ENCODE measurements around the gene FBXL15.

Gene FBXL15

DNA sequence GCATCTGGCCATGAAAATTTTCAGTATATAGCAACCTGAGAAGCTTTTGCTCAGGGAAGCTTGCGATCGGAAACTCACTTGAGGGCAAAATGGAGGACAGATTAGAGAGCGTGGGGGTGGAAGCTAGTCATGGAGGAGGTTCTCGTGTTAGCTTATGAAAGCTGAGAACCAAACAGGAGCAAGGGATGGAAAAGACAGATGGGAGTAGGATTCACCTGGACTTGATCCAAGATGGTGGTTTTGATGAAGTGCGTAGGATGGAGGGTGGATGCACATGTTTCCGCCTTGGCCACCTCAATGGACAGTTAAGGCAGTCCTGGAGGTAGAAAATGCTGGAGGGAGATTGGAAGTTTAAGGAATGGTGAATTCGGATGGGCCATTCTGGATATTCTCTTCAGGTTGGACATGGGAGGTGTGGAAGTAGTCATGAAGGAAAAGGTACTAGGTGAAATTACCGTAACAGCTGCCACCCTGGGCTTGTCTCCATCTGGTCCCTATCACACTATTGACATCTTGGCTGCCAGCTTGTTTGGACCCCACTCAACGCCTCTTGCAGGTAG is 37.0 kb downstream of the FBXL15 start:
- DNase-seq = no peak

DNA sequence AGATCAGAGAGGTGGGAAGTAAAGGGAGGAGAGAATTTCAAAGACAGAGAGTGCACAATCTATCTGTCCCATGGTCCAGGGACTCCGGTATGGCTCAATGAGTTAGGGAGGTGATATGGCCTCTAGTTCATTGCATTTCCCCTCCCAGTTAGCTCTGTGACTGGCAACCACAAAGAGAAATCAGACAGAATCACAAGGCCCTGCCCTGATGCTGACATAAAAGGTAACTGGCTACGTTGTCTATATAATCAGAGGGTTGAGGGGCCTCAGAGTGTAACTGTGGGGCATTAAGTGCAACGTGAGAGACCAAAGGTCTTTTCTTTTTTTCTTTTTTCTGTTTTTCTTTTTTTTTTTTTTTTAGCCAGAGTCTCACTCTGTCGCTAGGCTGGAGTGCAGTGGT is 38.0 kb downstream of the FBXL15 start:
- DNase-seq = no peak

DNA sequence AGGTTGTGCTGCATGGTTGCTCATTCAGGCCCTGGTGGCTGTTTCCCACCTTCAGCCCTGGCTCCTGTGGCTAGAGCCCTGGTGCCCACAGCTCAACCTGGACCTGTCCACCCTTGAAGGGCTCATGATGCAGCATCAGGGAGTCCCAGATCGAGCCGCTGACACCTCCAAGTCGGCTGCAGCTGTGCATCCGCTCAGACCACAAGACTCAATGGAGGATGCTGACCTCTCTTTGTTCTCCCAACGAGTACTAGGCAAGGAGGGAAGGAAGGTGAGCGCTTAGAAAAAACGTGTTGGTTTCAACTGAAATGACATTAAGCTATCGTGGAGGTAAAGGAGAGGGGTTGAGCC is 40.2 kb downstream of the FBXL15 start:
- DNase-seq = no peak

DNA sequence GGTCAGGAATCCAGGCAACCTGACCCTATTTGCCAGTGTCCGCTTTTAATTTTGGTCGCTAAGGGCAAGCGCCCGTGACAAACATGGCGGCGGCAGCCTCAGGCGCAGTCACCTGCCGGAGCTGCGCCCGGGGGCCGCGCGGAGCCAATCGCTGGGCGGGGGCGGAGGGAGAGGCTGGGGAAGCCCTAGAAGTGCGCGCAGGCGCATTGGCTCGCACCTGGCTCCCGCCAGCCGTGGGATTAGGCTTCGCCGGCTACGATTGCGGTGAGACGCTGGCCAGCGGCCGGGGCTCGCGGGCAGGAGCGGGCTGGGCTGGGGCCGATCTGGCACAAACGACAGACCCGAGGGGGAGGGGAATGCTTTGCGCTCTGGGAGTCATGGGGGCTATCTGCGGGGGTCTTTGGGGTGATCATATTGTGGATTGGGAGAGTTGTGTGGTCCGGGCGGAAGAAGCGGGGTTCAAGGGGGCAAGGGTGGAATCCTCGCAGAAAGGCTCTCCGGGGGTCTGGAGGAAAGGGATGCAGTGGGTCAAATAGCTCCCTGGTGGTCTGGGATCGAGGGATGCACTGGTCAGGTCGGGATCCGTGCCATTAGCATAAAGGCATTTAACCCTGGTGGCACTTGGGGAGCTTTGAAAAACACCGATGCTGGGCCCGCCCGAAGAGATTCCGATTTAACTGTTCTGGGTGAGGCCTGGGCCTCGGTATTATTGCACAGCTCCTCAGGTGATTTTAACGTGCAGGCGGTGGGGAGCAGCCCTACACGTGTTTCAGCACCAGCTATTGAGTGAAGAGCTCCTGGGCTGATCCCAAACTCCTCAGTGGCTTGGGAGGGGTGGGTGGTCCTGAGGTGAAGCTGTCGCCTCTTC is 40.8 kb downstream of the FBXL15 start:
- peak; percentile 92 for DNase-seq

DNA sequence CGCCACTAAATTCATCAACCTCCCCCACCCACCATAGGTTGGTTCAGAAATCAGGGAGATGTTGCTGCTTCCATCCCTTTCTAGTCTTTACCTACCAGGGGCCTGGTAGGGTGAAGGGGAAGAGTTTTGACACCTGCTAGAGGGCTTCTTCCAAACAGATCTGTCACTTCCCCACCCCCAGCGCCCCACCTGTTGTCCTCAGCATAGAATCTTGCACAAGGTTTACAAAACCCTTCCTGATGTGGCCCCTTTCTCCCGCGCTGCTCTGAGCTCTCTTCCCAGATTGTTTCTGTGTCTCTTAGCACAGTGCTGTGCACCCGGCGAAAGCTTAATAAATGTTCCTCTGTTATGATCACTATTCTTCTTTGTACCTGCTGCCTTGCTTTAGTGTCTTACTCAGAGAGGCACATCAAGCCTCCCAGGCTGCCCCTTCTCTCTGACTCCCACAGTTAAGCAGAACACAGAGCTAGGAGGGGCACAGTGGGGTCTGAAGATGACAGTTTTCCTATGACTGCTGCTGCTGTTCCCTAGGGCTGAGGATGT is 41.9 kb downstream of the FBXL15 start:
- no peak for DNase-seq

DNA sequence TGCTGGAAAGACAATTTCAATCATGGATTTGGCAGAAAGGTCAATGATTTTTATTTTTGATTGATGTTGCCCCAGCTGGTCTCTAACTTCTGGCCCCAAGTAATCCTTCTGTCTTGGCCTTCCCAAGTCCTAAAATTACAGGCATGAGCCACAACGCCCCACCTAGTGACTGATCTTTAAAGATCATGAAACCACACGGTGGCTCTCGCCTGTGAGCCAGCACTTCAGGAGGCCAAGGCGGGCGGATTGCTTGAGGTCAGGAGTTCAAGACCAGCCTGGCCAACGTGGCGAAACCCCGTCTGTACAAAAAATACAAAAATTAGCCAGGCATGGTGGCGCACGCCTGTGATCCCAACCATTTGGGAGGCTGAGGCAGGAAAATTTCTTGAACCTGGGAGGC is 43.3 kb downstream of the FBXL15 start:
- no peak for DNase-seq

DNA sequence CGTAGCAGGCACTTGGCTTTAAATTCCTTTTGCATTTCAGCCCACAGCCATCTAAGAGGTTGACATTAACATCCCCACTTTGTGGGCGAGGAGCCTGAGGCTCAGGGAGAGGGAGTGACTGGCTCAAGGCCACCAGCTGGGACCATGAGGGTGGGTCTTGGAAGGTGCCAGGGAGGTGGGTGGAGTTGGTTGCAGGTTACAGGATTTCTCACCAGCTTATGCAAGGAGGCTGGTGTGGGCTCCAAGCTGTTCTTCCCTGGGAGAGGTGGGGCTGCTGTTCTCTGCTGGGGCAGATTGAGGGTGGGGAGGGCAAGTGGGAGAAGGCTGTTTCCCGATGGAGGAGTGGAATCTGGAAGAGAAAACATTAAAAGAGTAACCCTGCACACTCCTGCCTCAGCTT is 44.8 kb downstream of the FBXL15 start:
- no peak for DNase-seq

DNA sequence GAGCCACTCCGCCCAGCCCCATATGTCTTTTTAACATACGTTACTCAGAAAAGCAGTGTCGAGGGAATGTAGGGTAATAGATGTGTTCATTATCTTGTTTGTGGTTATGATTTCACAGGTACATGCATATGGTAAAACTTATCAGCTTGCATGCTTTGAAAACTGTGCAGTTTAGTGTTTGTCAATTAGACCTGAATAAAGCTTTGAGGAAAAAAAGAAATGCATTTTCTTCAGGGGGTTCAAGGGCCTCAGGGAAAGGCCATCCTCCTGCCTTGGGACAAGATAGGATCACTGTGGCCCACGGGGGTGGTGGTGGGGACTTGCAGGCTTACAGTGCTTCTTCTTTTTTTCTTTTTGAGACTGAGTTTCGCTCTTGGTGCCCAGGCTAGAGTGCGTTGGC is 46.7 kb downstream of the FBXL15 start:
- no peak for DNase-seq

DNA sequence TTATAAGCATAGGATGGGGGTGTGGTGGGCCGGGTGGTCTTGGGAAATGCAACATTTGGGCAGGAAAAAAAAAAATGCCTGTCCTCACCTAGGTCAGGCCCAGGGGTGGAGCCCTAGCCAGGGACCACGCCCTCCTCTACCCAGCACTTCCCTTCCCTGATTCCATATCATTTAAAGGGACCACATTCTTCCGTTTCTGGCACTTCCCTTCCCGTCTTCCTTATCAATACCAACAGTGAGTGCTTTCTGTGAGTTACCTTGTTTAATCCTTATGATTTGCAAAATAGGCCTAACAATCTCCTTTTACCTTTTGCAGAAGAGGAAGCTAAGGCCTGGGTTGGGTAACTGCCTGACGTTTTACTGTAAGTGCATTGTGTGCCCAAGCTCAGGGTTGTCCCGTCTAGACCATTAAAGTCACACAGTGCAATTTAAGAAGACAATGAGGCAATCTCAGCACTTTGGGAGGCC is 47.4 kb downstream of the FBXL15 start:
- no peak for DNase-seq

DNA sequence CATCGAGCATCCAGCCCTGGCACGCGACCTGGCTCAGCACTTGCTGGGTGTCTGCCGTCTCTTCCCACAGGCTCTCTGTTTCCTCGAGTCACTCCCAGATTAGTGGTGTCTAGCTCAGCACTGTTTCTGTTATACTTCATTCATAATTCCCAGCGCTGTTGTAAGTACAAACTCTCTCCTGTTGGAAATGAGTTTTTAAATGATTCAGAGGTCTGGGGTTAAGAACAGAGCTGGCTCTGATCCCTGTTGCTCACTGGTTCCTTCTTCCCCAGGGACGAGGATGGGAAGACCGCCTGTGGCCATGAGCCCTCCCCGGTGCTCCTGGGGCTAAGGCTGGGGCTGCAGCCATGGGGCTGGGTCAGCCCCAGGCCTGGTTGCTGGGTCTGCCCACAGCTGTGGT is 48.0 kb downstream of the FBXL15 start:
- no peak for DNase-seq

DNA sequence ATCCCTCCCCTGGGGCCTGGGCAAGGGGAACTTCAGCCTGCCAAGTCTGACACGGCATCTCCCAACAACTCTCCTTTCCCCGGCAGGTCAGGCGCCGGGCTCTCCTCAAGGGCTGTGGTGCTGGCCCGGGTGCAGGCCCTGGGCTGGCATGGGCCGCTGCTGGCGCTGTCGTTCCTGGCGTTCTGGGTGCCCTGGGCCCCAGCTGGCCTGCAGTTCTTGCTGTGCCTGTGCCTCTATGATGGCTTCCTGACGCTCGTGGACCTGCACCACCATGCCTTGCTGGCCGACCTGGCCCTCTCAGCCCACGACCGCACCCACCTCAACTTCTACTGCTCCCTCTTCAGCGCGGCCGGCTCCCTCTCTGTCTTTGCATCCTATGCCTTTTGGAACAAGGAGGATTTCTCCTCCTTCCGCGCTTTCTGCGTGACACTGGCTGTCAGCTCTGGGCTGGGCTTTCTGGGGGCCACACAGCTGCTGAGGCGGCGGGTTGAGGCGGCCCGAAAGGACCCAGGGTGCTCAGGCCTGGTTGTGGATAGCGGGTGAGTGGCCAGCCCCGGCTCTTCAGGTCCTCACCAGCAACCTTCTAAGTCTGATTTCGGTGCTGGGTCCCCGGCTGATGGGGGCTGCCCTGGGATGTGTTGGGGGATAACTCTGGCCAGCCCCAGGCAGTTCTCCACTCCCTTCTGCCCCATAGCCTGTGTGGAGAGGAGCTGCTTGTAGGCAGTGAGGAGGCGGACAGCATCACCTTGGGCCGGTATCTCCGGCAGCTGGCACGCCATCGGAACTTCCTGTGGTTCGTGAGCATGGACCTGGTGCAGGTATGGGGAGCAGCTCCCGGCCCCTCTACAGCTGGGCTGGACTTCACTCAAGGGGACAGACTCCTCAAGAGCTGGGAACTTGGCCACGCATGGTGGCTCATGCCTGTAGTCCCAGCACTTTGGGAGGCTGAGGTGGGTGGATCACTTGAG is 50.2 kb downstream of the FBXL15 start:
- no peak for DNase-seq

Measured in effector CD4-positive, alpha-beta T cell (primary cell).